GM21528 (cell line): ENCODE results near the gene WASF2.
A peak's percentile ranks its signal among the peaks of the same experiment; 100 is the strongest.

Experiments
- ATAC-seq: cut with Tn5 transposase; IDR thresholded peaks from one replicate; pipeline ENCODE4 v1.9.1; 2021; ENCODE audit warnings: mild to moderate bottlenecking, moderate library complexity; ENCODE audit not compliant: unreplicated experiment, low FRiP score

The WASF2 gene

DNA sequence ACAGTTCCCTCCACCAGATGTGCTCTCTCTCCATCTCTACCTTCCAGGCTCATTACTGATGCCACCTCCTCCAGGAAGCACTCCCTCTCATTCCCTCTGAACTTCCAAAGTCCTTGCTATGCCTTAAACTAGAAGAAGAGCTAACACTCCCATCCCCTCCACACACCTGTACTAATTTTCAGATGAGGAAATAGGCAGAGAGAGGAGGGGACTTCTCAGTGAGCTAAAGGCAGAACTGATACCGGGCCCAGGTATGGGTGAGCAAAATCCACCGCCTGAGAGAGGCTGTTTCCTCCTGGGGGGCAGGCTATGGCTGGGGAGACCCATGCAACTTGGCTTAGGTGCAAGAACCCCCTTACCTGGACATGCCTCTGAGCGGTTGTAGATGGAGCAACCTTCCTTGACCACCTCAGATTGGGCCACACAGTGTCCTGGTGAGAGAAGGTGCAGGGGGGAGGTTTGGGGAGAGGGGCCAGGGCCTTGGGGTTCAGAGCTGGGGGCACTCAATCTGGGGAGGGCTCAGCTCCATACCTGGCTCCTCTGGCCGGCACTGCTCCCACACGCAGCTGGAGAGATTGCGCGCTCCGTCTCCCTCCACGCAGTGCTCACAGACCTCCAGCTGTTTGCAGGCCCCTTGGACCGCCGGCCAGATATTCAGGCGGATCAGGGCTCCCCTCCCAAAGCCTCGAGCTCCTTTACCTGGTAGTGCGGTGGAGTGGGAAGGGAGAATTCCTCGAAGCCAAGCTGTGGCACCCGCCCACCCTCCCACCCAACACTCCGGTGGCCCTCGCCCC is 107.8 kb downstream of the WASF2 start:
- ATAC-seq = no peak

DNA sequence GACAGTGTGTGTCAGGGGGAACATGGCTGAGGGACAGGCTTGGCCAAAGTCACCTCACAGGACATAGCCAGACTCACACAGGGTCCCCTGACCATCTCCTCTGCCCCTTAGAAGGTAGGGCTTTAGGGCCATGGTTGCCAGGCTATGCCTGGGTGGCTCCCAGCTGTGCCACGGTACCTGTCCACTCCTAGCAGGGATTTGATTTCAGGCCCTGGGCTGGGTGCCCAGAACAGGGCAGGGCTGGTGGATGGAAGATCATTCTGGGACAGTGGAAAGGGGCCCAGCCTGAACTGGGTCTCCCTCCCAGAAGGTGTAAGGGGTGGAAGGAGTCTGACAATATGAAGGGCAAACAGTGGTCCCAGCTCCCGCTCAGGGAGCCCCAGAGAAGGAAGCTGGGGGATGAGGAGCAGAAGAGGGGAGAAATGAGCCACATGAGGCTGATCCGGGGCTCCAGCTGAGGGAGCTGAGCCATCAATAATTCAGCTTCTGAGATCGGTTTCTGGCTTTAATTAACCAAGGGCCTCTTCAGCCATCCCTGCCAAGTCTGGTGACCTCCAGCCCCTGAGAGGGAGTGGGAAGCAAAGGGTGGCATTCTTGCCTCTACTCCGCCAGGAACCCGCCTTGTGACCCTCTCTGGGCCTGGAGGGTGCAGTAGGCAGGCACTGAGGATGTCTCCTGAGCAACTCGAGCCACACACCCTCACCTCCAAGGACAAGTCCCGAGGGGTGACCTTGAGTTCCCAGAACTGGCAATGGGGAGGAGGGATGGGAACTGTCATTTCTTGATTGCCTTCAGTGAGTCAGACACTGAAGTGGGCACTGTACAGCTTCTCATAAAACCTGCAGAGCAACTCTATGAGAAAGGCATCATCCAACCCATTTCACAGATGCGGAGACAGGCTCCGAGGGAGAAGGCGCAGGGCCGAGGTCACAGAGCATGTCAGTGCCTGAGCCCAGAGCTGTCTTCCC is 108.9 kb downstream of the WASF2 start:
- ATAC-seq = no peak

DNA sequence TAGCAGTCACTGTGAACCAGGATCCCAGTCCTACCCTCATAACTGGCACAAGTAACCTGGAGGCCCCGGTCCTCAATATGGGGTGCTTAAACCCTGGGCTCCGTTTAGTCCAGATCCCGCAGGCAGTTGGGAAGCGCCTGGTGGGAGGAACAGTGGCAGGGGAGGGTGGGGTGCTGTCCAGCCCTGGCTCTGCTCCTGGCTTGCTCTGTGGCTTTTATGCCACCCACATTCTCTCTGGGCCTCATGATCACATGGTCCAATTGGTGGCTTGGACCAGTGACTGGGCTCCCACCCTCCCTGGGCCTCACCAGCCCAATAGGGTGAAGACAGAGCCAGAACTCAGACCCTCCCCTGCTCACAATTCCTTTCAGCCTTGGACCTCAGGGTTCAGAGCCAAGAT is 109.7 kb downstream of the WASF2 start:
- no peak for ATAC-seq

DNA sequence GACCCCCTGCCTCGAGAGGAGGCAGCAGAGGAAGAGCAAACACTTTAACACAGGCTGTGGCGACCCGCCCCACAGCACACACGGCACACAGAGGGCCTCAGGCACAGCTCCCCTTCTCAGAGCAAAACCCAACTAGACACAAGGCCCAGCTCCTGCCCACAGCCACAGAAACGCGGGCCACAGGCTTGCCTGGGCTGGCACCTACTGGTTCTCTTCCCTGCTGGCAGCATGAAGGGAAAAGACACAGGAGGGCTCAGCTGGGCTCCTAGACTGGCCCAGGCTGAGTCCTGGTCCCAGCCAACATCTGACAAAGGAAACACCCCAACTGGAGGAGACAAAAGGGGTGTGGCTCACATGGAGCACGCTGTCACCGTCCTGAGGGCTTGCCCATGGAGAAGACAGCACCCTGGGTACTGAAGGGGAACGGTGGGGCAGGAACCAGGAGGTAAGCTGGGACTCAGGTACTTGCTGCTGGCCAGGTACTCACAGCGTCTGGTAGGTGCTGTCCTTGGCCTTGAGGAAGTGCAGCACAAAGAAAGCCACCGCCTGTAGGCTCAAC is 110.3 kb downstream of the WASF2 start:
- no peak for ATAC-seq

DNA sequence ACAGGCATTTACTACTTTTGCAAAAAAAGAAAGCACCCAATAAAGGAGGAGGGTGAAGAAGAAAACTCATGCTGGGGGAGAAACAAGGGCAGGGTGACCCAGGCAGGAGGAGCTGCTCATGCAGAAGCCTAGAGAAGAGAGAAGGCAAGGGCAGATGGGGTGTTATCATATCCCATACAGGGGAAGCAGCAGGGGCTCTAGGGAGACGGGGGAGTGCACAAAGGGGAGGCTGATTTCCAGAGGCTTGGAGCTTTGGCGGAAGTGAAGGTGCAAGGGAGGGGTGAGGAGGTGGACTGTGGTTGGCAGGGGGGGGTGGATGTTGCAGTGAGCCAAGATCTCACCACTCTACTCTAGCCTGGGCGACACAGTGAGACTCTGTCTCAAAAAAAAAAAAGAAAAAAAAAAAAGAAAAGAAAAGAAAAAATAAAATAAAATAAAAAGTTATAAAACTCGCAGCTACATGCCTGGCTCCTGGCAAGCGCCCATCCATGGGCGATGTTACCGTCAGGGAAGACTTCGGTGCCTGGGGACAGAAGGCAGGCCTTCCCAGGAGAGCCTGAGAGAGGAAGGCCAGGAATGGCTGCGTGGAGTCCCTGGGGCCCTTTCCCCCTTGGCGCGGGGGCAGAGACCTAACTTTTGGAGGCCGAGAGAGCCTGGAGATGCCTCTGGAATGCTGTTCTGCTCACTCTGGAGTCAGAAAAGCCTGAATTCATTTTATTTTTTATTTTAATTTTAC is 112.0 kb downstream of the WASF2 start:
- no peak for ATAC-seq

DNA sequence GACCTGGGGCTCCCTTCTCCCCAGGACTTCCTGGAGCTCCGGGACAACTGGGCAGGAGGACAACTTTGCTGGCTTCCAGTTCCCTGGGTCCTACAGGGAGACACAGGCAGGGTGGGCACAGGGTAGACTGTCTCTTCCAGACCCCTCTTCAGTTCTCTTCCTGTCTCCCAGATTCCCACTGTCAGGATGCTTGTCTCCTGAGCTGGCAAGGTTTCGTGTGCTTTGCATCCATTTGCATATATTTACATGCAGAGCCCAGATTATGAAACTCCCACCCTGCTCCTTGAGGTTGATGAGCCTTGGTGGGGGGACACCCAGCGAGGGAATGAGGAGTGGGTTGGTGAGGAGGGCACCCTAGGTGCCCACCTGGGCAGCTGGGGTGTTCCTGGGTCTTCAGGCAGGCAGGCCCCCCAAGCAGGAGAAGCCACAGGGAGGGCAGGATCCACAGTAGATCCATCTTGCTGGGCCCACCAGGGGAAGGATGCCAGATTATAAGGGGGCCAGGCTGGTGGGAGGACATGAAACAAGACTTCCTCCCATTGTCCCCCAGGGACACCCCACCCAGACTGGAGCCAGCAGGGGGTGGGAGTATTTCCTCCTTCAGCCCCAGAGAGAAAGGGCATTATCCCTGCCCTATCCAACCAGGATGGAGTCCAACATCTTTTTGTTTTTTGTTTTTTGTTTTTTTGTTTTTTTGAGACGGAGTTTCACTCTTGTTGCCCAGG is 115.4 kb downstream of the WASF2 start, which contains the start of gene FCN3:
FCN3 (minus strand) TSS at position 463 of the 725 bp plus-strand sequence; CDS start at position 457, 6 bp downstream.
- ATAC-seq = no peak

DNA sequence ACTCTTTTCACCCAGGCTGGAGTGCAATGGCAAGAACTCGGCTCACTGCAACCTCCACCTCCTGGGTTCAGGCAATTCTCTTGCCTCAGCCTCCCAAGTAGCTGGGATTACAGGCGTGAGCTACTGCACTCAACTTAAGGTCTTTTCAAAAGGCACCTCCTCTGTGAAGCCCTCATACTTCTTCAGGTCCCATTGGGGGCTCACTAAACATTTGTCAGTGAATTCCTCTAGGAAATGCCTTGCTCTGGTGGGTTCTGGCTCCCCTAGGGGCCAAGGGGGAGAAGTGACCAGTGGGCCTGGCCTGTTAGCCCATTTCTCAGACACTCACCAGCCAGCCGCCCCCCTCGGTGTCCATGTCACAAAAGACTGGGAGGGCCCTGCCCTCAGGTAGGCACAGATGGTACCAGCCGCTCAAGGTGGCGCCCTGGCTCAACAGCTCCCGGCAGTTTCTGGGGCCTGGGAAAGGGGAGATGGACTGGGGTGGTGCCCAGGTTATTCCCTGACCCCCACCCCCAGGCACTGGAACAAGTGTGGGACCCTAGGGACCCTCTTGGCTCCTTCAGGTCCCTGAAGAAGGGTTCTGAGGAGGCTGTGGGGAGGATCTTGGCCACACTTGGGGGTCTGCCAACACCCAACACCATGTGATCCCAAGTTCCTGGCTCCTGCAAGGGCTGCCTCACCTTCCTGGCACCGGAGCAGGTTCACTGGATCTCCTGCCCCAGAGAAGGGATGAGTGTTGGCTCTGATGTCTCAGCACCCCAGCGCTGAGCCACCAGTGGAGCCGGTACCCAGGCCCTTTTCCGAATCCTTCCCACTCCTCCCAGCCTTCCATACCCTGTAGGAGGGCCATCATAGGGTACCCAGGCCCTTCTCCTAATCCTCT is 116.9 kb downstream of the WASF2 start:
- no peak for ATAC-seq

DNA sequence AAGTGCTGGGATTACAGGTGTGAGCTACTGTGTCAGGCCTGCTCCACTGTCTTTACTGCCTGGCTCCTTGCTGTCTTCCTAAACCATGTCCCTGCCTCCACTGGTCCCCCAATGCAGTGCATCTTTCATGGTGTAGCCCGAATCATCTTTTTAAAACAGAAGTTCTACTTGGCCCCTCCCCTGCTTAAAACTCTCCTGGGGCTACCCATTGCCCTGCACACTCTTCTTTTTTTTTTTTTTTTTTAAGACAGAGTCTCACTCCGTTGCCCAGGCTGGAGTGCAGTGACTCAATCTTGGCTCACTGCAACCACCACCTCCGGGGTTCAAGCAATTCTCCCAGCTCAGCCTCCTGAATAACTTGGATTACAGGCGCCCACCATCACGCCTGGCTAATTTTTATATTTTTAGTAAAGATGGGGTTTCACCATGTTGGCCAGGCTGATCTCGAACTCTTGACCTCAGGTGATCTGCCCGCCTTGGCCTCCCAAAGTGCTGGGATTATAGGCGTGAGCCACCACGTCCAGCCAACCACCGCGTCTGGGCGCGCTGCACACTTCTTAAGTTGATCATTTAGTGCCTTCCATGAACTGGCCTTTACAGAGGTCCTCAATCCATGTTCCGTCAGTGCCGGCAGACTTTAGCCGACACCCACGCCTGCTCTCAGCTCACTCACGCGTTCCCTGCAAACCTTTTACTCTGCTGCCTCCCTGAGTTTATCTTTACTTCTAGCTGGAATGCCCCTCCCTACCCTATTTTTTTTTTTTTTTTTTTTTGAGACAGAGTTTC is 117.8 kb downstream of the WASF2 start:
- ATAC-seq = no peak

DNA sequence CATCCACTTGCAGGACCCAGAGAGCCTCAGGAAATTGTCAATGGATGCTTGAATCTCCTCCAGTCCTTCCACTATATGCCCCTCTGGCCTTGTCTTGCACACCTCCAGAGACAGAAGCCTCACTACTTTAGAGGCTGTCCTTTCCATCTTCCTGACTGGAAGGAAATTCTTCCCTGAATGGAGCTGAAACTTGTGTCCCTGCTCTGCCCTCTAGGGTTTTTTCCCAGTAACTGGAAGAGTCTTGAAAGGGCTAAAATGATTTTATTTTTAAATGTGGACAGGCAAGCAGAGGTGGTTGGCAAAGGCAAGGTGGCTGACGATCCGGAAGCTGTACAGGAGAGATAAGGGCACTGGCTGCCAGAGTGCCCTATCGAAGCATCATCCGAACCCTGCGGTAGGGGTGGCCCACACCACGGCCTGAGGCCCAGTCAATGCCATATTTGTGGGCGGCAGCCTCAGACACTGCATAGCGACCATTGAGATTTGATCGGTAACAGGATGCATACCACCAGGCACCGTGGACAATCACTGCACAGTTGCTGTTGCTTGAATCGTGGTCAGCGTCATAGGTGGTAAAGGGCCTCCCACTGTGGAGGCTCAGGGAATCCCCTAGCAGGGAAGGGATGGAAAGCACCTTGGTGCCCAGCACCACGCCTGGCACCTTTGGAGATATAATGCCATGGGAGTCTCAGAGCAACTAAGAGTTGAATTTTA is 120.9 kb downstream of the WASF2 start:
- no peak for ATAC-seq

DNA sequence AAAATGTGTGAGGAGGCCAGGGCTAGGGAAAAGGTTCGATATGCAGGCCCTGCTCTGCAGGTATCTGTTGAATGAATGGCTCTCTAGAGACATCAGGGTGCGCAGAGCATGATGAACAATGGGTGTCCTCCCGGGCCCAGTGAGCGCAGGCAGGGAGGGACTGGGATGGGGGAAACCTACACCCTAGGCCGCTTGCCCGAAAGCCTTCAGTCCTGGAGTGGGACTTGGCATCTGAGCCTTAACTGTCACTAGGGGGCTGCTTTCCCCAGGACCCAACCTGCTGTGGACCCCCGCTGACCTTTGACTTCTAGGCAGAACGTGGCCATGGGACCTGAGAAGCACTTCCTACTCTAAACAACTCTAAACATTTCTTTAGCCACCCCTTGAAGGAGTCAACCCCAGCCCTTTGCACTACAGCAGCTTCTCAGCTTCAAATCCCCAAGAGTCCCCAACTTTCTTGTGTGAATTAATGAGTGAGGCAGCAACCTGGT is 122.8 kb downstream of the WASF2 start:
- no peak for ATAC-seq

DNA sequence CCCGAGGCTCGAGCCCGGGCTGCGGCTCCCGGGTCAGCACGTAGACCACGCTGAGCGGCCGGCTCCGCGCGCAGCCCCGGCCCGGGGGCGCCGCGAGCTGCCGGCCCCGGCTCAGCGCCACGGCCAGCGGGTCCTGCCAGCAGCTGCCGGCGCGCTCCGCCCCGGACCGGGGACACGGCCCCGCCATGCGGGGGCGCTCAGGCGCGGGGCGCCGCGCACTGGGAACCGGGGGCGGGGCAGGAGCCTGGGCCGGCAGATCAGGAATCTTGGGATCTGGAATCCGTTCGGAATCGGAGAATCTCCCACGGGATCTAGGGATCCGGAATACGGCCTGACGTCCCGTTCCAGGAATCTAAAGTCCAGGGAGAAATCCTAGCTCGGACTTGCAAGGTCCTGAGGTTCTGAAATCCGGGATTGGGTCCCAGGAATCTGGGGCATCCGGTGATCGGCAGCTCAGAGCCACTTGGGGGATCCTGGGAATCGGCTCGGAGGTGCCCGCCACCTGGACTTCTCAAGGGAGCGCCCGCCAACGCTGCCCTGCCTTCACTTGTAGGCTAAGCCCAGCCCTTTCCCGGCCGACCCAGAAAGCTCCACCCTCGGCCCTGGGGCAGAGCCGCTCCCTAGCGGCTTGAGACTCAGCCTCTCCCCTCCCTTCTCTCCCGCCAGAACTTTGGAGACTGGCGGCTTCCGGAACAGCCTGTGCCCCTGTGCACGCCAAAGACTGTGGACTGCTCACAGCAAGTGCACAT is 123.4 kb downstream of the WASF2 start, which contains the start of gene MAP3K6:
MAP3K6 (minus strand) TSS at position 551 of the 749 bp plus-strand sequence; CDS start at position 187, 364 bp downstream.
- peak; percentile 34 for ATAC-seq

DNA sequence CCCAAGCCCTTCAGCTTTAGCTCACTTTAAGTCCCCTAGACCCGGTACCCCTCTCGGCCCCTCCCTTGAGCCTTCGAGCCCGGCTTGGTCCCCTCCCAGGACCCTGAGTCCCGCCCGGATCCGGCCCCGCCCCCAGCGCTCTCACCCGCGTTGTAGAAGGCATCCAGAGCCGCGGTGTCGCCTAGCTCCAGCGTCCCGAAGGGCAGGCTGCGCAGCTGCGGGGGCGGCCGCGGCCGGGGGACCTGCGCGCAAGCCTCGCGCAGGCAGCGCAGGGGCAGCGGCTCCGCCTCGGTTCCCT is 123.9 kb downstream of the WASF2 start:
- ATAC-seq = peak; percentile 27

DNA sequence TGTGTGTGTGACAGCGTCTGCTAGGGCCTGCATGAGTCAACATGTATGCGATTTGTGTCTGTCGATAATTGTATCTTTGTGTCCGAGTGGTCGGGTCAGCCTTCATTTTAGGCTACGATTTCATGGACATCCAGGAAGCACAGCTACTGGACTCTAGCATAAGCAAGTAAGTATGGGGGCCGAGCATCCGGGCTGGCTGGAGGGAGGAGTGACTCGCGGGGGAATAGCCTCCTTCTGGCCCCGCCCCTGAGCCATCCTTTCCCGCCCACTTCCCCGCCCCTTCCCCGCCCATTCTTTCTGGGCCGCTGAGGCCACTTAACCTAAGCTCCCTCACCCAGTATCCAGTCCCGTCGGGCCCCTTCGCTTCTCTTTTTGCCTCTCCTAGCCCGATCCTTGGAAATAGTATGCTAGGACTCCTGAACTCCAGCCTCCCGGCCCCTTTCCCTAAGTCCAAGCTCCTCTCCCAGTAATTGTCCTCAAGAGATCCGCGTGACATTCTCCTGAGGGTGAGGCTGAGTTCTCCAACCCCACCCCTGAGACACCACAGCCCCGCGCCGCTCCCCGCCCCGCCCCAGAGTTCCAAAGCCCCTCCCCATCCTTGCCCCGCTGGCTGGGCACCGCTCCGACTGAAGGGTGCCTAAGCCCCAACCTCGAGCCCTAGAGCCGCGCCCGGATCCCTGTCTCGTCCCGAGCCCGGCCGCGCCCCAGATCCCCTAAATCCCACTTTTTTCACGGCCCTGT is 124.4 kb downstream of the WASF2 start:
- peak; percentile 35 for ATAC-seq

DNA sequence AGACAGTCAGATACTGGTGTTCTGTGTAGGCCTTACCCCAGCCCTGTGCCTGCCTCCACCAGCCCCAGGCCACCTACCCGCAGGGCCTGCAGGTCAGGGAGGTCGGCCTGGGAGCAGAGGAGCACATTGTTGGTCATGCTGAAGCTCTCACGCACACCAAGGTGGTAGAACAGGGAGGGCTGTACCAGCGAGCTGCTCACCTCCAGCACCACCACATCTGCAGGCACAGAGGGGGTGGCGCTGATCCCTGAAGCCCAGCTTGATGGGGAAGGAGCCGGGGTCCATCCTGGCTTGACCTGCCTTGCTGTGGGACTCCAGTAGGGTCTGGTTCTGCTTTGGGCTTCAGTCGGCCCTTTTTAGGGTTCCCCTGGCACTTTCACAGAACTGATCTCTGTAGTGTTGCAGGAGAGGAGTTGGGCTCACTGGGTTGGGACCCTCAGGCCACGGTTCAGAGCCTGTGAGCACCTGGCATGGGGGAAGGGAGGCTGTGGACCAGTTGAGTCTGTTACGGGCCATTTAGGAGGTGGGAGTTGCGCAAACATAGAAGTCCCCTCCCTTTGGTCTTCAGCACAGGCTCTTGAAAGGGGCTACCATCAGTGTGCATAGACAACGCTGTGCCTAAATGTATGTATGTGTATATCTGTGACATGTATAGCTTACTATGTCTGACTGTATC is 125.1 kb downstream of the WASF2 start:
- no peak for ATAC-seq
